ENCODE results near the gene TMEM208. TPM values are rescaled to one million over a fixed set of nuclear protein-coding genes. Genes with fewer than 3 reads are reported as not detected.

Gene TMEM208
- total RNA-seq, 1 donor from 2014 or later = 33.1 TPM

DNA sequence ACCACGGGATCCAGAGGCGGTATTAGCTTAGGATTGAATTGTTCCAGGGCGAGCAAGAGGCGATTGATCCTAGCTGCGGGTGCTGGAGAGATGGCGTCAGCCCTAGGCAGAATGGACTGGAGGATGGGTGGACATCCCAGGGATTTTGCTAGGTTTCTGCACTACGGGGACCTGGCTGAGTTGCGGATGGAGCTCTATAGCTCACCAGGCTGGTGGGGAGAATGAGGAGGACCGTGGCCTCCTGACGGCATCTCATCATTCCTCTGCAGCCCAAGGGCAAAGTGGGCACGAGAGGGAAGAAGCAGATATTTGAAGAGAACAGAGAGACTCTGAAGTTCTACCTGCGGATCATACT is 614 bp downstream of the TMEM208 start:
- intact Hi-C loops (cut with DNase I) = no loop called here
- Histone ChIP-seq H3K4me1 (peaks cover 31% of the 10 kb centered on the region), H3K4me3 (peak overlapping the region; percentile 89), H3K9me3 (no peaks in the 10 kb centered on the region), H3K36me3 (peaks cover 46% of the 10 kb centered on the region), H3K27me3 (ENCODE audit: low read depth) (no peaks in the 10 kb centered on the region), H3K27ac (peak overlapping the region; percentile 79)
- DNase-seq (no peak), ATAC-seq (no peak)
- TF ChIP-seq, protein P1, sequence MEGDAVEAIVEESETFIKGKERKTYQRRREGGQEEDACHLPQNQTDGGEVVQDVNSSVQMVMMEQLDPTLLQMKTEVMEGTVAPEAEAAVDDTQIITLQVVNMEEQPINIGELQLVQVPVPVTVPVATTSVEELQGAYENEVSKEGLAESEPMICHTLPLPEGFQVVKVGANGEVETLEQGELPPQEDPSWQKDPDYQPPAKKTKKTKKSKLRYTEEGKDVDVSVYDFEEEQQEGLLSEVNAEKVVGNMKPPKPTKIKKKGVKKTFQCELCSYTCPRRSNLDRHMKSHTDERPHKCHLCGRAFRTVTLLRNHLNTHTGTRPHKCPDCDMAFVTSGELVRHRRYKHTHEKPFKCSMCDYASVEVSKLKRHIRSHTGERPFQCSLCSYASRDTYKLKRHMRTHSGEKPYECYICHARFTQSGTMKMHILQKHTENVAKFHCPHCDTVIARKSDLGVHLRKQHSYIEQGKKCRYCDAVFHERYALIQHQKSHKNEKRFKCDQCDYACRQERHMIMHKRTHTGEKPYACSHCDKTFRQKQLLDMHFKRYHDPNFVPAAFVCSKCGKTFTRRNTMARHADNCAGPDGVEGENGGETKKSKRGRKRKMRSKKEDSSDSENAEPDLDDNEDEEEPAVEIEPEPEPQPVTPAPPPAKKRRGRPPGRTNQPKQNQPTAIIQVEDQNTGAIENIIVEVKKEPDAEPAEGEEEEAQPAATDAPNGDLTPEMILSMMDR (IDR thresholded peaks at IDR 0.05) = no peak

DNA sequence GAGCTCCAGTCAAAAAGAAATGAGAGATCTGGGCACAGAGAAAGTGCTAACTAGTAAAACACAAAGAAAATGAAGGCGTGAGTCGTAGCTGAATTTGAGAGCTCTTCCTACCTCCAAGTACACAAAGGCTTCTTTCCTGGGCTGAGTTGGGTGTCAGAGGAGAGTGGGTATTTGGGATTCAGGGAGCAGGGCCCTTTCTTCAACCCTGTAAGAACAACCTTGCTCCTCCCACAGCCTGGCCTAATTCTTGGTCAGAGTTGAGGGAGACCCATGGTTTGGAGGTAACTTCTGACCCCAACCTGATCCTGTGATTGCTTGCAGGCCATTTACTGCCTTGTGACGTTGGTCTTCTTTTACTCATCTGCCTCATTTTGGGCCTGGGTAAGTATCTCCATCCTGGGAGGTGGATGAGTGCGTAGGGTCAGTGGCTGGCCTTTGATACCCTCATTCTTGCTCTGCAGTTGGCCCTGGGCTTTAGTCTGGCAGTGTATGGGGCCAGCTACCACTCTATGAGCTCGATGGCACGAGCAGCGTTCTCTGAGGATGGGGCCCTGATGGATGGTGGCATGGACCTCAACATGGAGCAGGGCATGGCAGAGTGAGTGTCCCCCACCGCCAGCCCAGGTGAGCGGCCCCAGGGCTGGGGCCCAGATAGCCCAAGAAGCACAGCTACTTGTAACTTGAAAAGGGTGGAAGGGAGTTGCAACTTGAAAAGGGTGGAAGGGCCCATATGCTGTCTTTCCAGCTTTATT is 1.3 kb downstream of the TMEM208 start:
- no peak for ATAC-seq
- H3K36me3 ChIP-seq = peaks cover 53% of the 10 kb centered on the region

DNA sequence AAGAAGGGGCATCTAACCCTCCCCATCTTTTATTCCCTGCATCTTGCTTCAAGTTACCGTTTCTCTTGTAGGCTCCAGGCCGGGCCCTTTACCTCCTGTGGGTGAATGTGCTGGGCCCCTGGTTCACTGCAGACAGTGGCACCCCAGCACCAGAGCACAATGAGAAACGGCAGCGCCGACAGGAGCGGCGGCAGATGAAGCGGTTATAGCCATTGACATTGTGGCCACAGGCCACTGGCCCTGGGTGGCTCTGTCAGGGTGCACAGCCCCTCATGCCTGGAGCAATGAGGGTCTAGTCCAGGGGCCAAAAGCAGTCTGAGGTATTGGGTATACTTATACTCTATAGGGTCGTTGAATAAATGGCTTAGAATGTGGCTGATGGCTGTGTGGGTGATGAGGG is 2.0 kb downstream of the TMEM208 start:
- no peaks in the 10 kb centered on the region for H3K9me3 ChIP-seq
- no peak for ATAC-seq
- no peak overlapping the region for H3K4me3 ChIP-seq
- peaks cover 28% of the 10 kb centered on the region for H3K4me1 ChIP-seq
- H3K27ac ChIP-seq = no peak overlapping the region
- intact Hi-C loops (cut with DNase I) = no loop called here
- peaks cover 60% of the 10 kb centered on the region for H3K36me3 ChIP-seq
- H3K27me3 ChIP-seq (ENCODE audit: low read depth) = no peaks in the 10 kb centered on the region
- no peak for DNase-seq
- TF ChIP-seq, protein P1 (IDR thresholded peaks at IDR 0.05) = no peak

More for the DNA sequence above, 1.3 kb downstream of the TMEM208 start:
- Histone ChIP-seq H3K4me1 (peaks cover 31% of the 10 kb centered on the region), H3K27ac (no peak overlapping the region), H3K9me3 (no peaks in the 10 kb centered on the region), H3K4me3 (peak overlapping the region; percentile 89), H3K27me3 (ENCODE audit: low read depth) (no peaks in the 10 kb centered on the region)
- no peak for DNase-seq
- TF ChIP-seq, protein P1 (IDR thresholded peaks at IDR 0.05) = no peak
- intact Hi-C loops (cut with DNase I) = no loop called here

DNA sequence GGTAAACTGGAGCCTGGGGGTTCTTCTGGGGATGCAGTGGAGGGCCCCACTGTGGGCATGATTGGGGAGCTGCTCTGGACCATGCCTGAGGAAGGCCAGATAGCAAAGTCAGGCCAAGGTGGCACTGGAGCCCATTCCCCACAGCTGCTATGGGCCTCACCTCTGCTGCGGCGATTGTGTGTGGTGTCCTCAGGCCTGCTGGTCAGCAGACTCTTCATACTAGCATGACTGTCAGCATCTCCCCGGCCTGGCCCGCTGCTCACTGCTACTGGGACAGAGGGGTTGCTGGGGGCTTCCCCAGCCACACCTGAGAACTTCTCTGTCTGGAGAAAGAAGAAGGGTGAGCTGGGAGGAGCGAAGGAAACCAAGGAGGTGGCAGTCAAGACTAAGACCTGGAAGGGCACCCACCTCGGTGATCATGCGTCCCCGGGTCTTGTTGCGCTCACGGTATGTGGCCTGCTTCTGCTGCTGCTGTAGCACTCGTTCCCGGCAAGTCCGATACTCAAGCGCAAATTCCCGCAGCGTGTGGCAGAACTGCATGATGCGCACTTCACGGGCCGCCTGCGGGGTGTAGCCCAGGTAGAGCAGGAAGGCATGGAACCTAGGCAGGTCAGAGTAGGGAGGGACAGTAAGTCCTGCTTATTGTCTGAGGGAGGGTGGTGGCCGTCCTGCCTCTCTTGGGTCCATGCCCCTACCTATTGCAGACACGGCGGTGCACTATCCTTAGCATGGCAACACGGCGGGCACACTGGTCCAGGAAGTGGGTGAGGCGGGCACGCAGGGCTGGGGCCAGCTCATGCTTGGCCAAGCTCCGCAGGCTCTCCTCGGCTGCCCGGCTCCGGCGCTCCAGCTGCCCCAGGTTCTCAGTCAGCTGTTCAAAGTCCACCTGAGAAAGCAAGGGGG is 3.2 kb downstream of the TMEM208 start:
- no peaks in the 10 kb centered on the region for H3K27me3 ChIP-seq (ENCODE audit: low read depth)
- no peaks in the 10 kb centered on the region for H3K9me3 ChIP-seq
- H3K4me1 ChIP-seq = peaks cover 23% of the 10 kb centered on the region
- no peak overlapping the region for H3K27ac ChIP-seq
- ATAC-seq = no peak
- no peak overlapping the region for H3K4me3 ChIP-seq
- TF ChIP-seq, protein P1 (IDR thresholded peaks at IDR 0.05) = no peak
- intact Hi-C loops (cut with DNase I) = no loop called here
- DNase-seq = no peak
- H3K36me3 ChIP-seq = peaks cover 72% of the 10 kb centered on the region

DNA sequence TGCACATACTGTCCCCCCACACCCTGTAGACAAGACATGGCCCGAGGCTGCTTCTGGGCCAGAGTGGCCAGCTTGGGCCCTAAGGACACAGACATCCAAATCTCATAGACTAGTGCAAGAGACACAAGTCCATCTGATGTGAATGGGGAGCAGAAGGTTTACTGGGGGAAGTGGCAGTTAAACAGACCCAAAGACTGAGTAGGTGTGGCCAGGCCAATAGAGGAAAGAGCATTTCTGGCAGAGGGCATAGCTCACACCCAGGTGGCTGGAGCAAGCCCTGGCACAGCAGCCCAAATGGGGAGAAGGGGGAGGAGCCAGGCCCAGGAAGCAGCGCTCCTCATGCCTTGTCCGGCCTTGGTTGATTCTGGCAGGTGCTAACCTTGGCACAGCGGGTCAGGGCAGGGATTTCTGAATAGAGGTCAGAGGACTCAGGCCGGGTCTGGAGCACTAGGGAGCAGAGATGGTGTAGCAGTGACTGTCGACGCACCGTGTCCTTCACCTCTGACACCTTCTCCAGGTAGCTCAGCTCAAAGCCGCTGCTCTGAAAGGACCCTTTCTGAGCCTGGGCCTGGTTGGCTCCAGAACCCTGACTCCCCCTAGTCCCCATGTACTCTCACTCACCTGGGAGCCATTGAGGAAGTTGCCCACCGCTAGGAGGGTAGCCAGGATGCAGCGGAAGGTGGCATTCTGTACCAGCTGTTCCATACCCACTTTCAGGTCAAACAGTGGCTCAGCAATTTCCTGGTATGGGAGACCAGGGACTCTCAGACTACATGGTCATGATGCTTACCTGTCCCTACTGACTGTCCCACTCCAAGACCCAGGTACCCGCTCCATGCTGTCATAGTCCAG is 4.1 kb downstream of the TMEM208 start:
- ATAC-seq (no peak), DNase-seq (no peak)
- TF ChIP-seq, protein P1 (IDR thresholded peaks at IDR 0.05) = no peak
- intact Hi-C loops (cut with DNase I) = no loop called here
- H3K27me3 ChIP-seq (ENCODE audit: low read depth) = no peaks in the 10 kb centered on the region
- H3K4me1 ChIP-seq = peaks cover 16% of the 10 kb centered on the region
- H3K4me3 ChIP-seq = no peak overlapping the region
- H3K27ac ChIP-seq = no peak overlapping the region
- no peaks in the 10 kb centered on the region for H3K9me3 ChIP-seq
- H3K36me3 ChIP-seq = peaks cover 81% of the 10 kb centered on the region
